Esophagus muscularis mucosa (tissue), 3 donors: Measurements from ENCODE around the gene GNB1.

Experiments used
- POLR2AphosphoS5 ChIP-seq, 2 donors: sonication (generic); formaldehyde crosslinking; IDR thresholded peaks; one replicate each; pipeline ENCODE4 v1.6.1; 2017; ENCODE audit warnings: antibody characterized with exemption in 2 of 2
- TF ChIP-seq, protein P1 (sequence below), 3 experiments: fragments of 200-600 bp in 2 of 3; fragments of 450-650 bp in 1 of 3; sonication (generic) in 2 of 3; IDR thresholded peaks; one replicate each; pipeline ENCODE4 v1.5.1; 2017 to 2019; ENCODE audit warnings: antibody characterized with exemption in 3 of 3, mild to moderate bottlenecking in 2 of 3, moderate library complexity in 1 of 3

DNA sequence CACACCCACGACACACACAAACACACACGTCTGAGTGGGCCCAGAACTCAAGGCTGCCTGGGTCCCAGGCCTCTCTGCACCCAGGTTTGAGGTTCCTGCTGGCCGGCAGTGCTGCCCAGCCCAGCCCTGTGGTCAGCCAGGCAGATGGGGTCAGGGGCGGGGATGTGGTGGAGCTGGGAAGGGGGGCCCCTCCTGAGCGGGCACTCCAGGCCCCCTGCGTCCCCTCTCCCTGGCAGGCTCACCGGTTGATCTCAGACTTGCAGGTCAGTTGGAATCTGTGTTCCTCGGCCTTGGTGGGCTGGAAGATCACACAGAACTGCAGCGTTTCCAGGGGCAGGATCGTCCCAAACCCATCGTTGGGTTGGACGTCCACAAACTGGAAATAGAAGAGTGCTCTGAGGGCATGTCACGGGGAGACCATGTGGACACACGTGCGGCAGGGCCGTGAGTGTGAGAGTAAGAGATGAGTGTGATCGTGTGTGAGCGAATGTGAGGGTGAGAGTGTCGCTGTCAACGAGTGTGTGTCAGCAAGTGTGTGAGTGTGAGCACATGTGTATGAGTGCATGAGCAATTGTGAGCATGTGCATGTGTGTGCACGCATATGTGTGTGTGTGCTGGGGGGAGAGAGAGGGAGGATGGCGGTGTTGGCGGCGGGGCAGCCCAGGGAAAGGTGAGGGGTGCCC is 47.9 kb upstream of the GNB1 start:
- TF ChIP-seq POLR2AphosphoS5 (IDR thresholded peaks at IDR 0.05), result no peak
- TF ChIP-seq, protein P1, sequence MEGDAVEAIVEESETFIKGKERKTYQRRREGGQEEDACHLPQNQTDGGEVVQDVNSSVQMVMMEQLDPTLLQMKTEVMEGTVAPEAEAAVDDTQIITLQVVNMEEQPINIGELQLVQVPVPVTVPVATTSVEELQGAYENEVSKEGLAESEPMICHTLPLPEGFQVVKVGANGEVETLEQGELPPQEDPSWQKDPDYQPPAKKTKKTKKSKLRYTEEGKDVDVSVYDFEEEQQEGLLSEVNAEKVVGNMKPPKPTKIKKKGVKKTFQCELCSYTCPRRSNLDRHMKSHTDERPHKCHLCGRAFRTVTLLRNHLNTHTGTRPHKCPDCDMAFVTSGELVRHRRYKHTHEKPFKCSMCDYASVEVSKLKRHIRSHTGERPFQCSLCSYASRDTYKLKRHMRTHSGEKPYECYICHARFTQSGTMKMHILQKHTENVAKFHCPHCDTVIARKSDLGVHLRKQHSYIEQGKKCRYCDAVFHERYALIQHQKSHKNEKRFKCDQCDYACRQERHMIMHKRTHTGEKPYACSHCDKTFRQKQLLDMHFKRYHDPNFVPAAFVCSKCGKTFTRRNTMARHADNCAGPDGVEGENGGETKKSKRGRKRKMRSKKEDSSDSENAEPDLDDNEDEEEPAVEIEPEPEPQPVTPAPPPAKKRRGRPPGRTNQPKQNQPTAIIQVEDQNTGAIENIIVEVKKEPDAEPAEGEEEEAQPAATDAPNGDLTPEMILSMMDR (IDR thresholded peaks at IDR 0.05), result no peak
